ENCODE results near the gene FAM78A.

- TF ChIP-seq CTCF (IDR thresholded peaks at IDR 0.05), result no peak
- TF ChIP-seq POLR2AphosphoS5 (IDR thresholded peaks at IDR 0.05), result no peak
- TF ChIP-seq POLR2A (IDR thresholded peaks at IDR 0.05), result no peak
- TF ChIP-seq EP300 (IDR thresholded peaks at IDR 0.05), result no peak
Measured at GRCh38 chr9:131280660-131281059, 4.3 kb upstream of the FAM78A start.
